ENCODE measurements around the gene PRKG1. TPM values are rescaled to one million over a fixed set of nuclear protein-coding genes. Genes with fewer than 3 reads are reported as not detected.

PRKG1 gene
- total RNA-seq, 1 experiment from 2014 or later = 1.7 TPM

DNA sequence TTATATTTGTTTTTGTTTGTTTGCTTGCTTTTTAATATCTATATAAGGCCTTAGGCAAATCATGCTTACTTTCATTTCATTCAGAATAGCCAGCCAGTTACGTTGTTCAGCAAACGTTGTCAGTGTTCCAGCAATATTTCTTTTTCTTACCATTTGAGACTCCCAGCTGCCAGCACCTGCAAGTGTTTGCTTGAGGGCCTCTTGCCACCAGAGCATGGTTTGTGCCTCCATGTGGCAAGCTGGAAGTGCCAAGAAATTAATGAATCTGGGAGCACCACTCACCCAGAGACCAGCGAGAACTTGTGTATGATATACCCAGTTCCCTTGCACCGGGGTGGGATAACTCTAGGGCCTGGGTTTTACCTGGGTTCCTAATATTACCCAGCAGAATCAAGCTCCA is 802.2 kb downstream of the PRKG1 start:
- DNase-seq (ENCODE audit: low read depth) = no peak

- DNase-seq (ENCODE audit: low read depth) = no peak
These were observed 802.7 kb downstream of the PRKG1 start for GRCh38 chr10:51876979-51877378.

GRCh38 chr10:51877636-51878035 is 803.3 kb downstream of the PRKG1 start:
- no peak for DNase-seq (ENCODE audit: low read depth)

DNA sequence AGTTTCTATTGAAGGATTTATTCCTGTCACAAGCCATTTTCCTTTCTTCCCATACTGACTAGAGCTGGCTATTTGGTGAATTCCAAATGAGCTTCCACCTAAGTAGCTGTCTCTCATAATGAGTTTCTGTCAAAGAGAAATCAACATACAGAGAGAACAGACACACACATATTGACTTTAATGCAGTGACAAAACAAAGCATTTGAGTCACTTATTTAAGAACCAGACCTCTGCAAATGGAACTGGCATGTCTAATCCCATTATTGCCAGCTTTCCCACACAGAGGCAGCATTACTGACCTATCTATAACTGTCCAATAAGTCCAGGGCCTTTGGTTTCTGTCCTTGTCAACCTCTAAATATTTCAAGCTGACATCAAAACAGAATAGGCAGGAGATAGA is 804.4 kb downstream of the PRKG1 start:
- no peak for DNase-seq (ENCODE audit: low read depth)

DNA sequence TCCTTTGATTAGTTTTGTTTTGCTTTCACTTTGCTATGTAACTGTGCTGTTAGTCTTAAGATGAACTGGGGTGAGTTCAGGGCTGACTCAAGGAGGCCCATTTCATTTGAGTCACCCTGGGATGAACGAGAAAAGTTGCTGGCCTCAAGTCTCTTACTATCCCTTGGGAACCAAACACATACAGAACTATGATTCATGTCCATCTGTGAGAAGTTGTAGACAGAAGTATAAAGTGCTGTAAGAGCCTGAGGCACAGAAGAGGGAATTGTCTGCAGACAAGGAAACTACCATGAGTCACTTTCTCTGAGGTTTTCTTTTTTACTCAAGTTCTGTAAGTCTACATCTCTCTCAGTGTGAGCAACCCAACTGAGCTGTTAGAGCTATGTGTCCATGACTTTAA is 805.0 kb downstream of the PRKG1 start:
- peak; percentile 92 for DNase-seq (ENCODE audit: low read depth)

GRCh38 chr10:51881213-51881612 is 806.9 kb downstream of the PRKG1 start:
- DNase-seq (ENCODE audit: low read depth) = no peak

DNA sequence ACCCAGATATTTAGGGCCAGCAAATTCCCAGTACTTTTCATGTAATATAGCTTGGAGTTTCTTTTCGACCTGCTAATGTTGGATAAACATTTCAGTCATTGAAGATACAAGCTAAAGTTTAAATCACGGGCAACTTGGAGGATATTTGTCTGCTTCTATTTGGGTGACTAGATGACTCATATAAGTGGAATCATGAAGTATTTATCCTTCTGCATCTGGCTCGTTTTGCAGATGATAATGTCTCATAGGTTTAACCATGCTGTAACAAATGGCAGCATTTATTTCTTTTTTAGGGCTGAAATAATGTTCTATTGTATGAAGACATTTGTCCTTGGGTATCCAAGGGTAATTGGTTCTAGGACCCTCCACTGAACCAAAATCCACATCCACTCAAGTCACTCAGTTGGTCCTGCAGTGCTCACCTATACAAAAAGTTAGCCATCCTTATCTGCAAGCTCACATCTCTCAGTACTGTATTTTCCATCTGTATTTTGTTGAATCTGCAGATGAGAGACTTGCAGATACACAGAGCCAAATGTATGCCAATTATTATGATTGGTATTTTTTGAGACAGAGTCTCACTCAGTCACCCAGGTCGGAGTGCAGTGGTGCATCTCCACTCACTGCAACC is 812.3 kb downstream of the PRKG1 start:
- peak; percentile 37 for DNase-seq (ENCODE audit: low read depth)

- no peak for DNase-seq (ENCODE audit: low read depth)
These were observed 814.0 kb downstream of the PRKG1 start for GRCh38 chr10:51888263-51888662.

GRCh38 chr10:51892313-51892712 is 818.0 kb downstream of the PRKG1 start:
- DNase-seq (ENCODE audit: low read depth) = no peak

GRCh38 chr10:51892965-51893658 is 818.8 kb downstream of the PRKG1 start:
- peak; percentile 20 for DNase-seq (ENCODE audit: low read depth)

GRCh38 chr10:51894771-51895578 is 820.7 kb downstream of the PRKG1 start:
- no peak for DNase-seq (ENCODE audit: low read depth)

DNA sequence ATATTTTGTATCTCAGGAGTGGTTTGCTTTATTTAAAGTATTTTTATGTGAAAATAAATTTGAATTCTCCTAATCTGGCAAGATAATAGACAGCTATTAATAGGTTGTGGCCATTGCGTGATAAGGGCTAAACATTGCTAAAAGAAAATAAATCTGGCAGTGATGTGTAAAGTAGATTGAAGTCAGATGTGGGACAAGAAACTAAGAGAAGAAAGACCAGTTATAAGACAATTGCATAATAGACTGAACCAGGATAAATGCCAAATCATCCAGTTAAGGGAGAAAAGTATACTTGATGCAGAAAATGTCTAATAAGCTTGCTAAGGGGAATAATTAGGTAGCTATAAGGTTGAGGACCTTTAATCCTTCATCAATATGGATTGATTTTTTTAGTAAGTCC is 822.6 kb downstream of the PRKG1 start:
- DNase-seq (ENCODE audit: low read depth) = peak; percentile 12

GRCh38 chr10:51897560-51897959 is 823.3 kb downstream of the PRKG1 start:
- DNase-seq (ENCODE audit: low read depth) = no peak

DNA sequence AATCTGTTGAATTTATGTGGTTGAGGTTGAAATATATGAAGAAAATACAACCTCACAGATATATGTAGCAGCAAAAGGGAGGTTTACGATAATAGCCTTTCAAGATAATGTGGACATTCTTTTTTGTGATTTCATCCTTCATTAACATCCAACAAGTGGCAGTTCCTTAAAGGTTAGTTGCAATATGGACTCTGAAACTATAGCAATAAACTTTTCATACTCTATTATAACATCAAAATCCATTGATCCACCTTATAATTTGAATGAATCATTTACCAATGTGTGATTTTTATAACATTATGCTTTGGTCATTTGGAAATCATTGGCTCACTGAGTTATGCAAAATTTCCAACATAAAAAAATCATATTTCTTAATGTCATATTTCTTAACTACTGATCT is 825.9 kb downstream of the PRKG1 start:
- DNase-seq (ENCODE audit: low read depth) = no peak

DNA sequence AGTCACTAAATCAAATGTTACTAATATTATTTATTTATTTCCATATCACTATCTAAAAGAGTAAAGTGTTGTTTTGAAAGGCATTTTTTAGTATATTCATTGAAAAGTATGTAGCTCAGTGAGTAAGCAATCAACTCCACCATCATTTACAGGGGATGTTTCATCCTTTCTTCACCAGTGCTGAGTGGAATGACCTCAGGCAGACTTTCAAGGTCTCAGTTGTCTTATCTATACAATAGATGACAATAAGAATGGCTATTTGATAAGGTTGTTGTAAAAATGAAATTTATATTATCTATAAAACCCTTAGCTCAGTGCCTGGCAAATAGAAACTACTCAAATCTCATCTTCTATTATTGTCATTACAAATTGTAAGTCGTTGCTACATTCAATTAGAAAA is 829.4 kb downstream of the PRKG1 start:
- no peak for DNase-seq (ENCODE audit: low read depth)

DNA sequence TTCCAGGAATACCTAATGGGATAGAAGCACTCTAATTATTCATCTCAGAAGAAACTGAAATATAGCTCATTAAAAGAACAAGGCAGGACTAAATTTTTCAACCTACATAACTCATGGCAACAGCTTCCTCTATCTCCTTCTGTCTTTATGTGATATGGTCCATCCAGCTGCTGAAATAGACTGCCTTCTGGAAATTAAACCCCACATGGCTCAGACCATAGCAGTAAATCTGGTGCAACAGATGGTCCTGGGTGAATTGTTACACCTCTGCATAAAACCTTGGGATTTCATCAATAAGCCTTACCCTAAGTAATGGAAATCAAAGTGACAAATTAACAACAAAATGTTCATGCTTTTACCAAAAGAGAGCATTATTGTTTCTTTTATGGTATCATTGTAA is 830.7 kb downstream of the PRKG1 start:
- no peak for DNase-seq (ENCODE audit: low read depth)

GRCh38 chr10:51907361-51907760 is 833.1 kb downstream of the PRKG1 start:
- no peak for DNase-seq (ENCODE audit: low read depth)

- no peak for DNase-seq (ENCODE audit: low read depth)
These were observed 835.9 kb downstream of the PRKG1 start for GRCh38 chr10:51910189-51910588.

GRCh38 chr10:51910596-51910995 is 836.3 kb downstream of the PRKG1 start:
- no peak for DNase-seq (ENCODE audit: low read depth)

GRCh38 chr10:51911723-51912122 is 837.4 kb downstream of the PRKG1 start:
- DNase-seq (ENCODE audit: low read depth) = no peak

GRCh38 chr10:51915031-51915542 is 840.8 kb downstream of the PRKG1 start:
- no peak for DNase-seq (ENCODE audit: low read depth)

DNA sequence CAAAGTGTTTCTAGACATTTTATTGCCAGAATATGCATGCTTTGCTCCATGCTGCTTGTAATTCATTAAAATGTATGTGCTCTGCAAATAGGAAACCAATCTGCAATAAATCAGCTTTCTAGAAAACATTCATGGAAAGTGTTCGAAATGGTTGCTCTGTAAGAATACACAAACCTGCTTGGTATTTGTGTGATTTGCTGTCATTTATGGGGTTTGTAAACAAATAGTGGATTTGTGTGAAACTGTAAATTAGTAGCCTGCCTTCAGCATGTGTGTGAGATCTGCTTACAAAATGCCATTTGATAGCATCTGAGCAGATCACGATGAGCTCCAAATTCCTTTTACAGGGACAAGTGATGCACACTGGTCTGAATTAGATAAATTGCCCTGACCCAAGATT is 844.2 kb downstream of the PRKG1 start:
- DNase-seq (ENCODE audit: low read depth) = no peak

GRCh38 chr10:51918884-51919325 is 844.6 kb downstream of the PRKG1 start:
- DNase-seq (ENCODE audit: low read depth) = no peak

All from M059J (cell line).